BE2C (cell line): ENCODE measurements around the gene GNAI1.

Experiments used
- DNase-seq: peaks from one replicate; pipeline ENCODE4 v3.0.0-alpha.2; 2020
- H3K27me3 ChIP-seq: fragments of 250-450 bp; sonication (Bioruptor Pico); 2 replicates; pipeline ENCODE4 v1.5.1; 2020; ENCODE audit warnings: mild to moderate bottlenecking
- H3K36me3 ChIP-seq: fragments of 250-450 bp; sonication (Bioruptor Pico); 2 replicates; pipeline ENCODE4 v1.5.1; 2020; ENCODE audit warnings: mild to moderate bottlenecking
- H3K4me1 ChIP-seq: fragments of 250-450 bp; sonication (Bioruptor Pico); 2 replicates; pipeline ENCODE4 v1.5.1; 2020
- H3K4me3 ChIP-seq: 2 replicates; pipeline ENCODE4 v1.5.1; 2011; ENCODE audit warnings: low read depth, low read length
- H3K9me3 ChIP-seq: fragments of 250-450 bp; sonication (Bioruptor Pico); 2 replicates; pipeline ENCODE4 v1.5.1; 2020
- CTCF ChIP-seq: IDR thresholded peaks from 2 replicates; pipeline ENCODE4 v1.5.1; 2012; ENCODE audit warnings: mild to moderate bottlenecking, low read depth, low read length

GNAI1 gene

GRCh38 chr7:80225361-80225760, 90.7 kb downstream of the GNAI1 start:
- DNase-seq = no peak
- Histone ChIP-seq H3K9me3 (no peaks in the 10 kb centered on the region), H3K27me3 (no peaks in the 10 kb centered on the region), H3K36me3 (no peaks in the 10 kb centered on the region), H3K4me1 (no peaks in the 10 kb centered on the region), H3K4me3 (no peak overlapping the region)
- no peak for TF ChIP-seq CTCF

- no peak for DNase-seq
- no peaks in the 10 kb centered on the region for H3K27me3 ChIP-seq
- no peaks in the 10 kb centered on the region for H3K9me3 ChIP-seq
- no peaks in the 10 kb centered on the region for H3K36me3 ChIP-seq
- TF ChIP-seq CTCF = no peak
- H3K4me1 ChIP-seq = no peaks in the 10 kb centered on the region
- no peak overlapping the region for H3K4me3 ChIP-seq
Measured at GRCh38 chr7:80226629-80227028, 92.0 kb downstream of the GNAI1 start.

GRCh38 chr7:80230327-80230726, 95.7 kb downstream of the GNAI1 start:
- no peaks in the 10 kb centered on the region for H3K36me3 ChIP-seq
- H3K27me3 ChIP-seq = no peaks in the 10 kb centered on the region
- DNase-seq = no peak
- no peaks in the 10 kb centered on the region for H3K4me1 ChIP-seq
- no peak overlapping the region for H3K4me3 ChIP-seq
- no peak for TF ChIP-seq CTCF
- no peaks in the 10 kb centered on the region for H3K9me3 ChIP-seq

DNA sequence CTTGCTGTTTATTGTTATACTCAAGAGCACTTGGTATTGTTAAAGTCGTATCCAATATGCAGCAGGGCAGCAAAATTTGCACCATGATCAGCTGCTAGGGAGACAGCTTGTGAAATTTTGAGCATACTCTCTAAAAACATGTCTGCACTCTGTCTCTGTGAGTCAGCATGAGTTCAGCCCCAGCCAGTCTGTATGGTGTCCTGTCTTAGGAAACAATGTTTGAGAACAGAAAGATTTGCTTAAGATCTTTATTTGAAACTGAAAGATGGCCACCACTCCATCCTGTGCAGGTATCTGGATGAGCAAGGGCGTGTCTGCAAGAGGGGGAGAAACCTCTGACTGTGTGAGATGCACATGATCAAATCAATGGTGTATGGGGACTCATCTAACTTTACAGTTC, 97.1 kb downstream of the GNAI1 start:
- no peak for TF ChIP-seq CTCF
- H3K9me3 ChIP-seq = no peaks in the 10 kb centered on the region
- DNase-seq = no peak

GRCh38 chr7:80232979-80233724, 98.5 kb downstream of the GNAI1 start:
- TF ChIP-seq CTCF = no peak
- Histone ChIP-seq H3K9me3 (no peaks in the 10 kb centered on the region), H3K4me3 (no peak overlapping the region), H3K27me3 (no peaks in the 10 kb centered on the region), H3K4me1 (no peaks in the 10 kb centered on the region), H3K36me3 (no peaks in the 10 kb centered on the region)
- DNase-seq = no peak

More for the DNA sequence above, 97.1 kb downstream of the GNAI1 start:
- Histone ChIP-seq H3K27me3 (no peaks in the 10 kb centered on the region), H3K4me3 (no peak overlapping the region), H3K4me1 (no peaks in the 10 kb centered on the region), H3K36me3 (no peaks in the 10 kb centered on the region)

- H3K27me3 ChIP-seq = no peaks in the 10 kb centered on the region
- H3K36me3 ChIP-seq = no peaks in the 10 kb centered on the region
- H3K4me3 ChIP-seq = no peak overlapping the region
- no peaks in the 10 kb centered on the region for H3K4me1 ChIP-seq
- no peak for DNase-seq
- H3K9me3 ChIP-seq = no peaks in the 10 kb centered on the region
- no peak for TF ChIP-seq CTCF
Measured at GRCh38 chr7:80235334-80235733, 100.7 kb downstream of the GNAI1 start.
